HepG2 (cell line): Measurements from ENCODE around the gene IL2RG. TPM values are rescaled to one million over a fixed set of nuclear protein-coding genes. Genes with fewer than 3 reads are reported as not detected.
A peak's percentile ranks its signal among the peaks of the same experiment; 100 is the strongest.

Source experiments
- CHD2 ChIP-seq: IDR thresholded peaks from 2 replicates; pipeline ENCODE4 v1.6.1; 2011; ENCODE audit warnings: low read depth, low read length, improper control_type of control experiment
- JUNB ChIP-seq: sonication (generic); formaldehyde crosslinking; IDR thresholded peaks from 2 replicates; pipeline ENCODE4 v1.8.0; 2022; ENCODE audit warnings: missing genetic modification reagents, mild to moderate bottlenecking, borderline replicate concordance
- KDM5A ChIP-seq: fragments of 200-600 bp; sonication (generic); IDR thresholded peaks from 2 replicates; pipeline ENCODE4 v1.7.0; 2018; ENCODE audit warnings: antibody characterized with exemption, mild to moderate bottlenecking, low read length, borderline replicate concordance
- PITX1 ChIP-seq: sonication (generic); formaldehyde crosslinking; IDR thresholded peaks from 2 replicates; pipeline ENCODE4 v1.5.1; 2020; ENCODE audit warnings: mild to moderate bottlenecking, missing genetic modification reagents
- RAD21 ChIP-seq: fragments of 450-650 bp; formaldehyde crosslinking; IDR thresholded peaks from 2 replicates; pipeline ENCODE4 v1.5.0; 2020; ENCODE audit warnings: mild to moderate bottlenecking
- RCOR2 ChIP-seq: IDR thresholded peaks from 2 replicates; pipeline ENCODE4 v1.6.1; 2016; ENCODE audit warnings: missing biosample characterization, missing genetic modification reagents
- SKI ChIP-seq: fragments of 450-650 bp; IDR thresholded peaks from one replicate; pipeline ENCODE4 v1.6.1; 2018; ENCODE audit warnings: mild to moderate bottlenecking; ENCODE audit not compliant: partially characterized antibody
- TBP ChIP-seq: sonication (generic); formaldehyde crosslinking; IDR thresholded peaks from 2 replicates; pipeline ENCODE4 v1.5.0; 2020; ENCODE audit warnings: missing genetic modification reagents
- TBX2 ChIP-seq: sonication (generic); formaldehyde crosslinking; IDR thresholded peaks from 2 replicates; pipeline ENCODE4 v1.5.0; 2020; ENCODE audit warnings: missing genetic modification reagents, mild to moderate bottlenecking, borderline replicate concordance
- ZNF12 ChIP-seq: sonication (generic); formaldehyde crosslinking; IDR thresholded peaks from 2 replicates; pipeline ENCODE4 v1.5.0; 2020; ENCODE audit warnings: missing genetic modification reagents
- ZNF24 ChIP-seq: fragments of 450-650 bp; IDR thresholded peaks from 2 replicates; pipeline ENCODE4 v1.6.1; 2017; ENCODE audit warnings: antibody characterized with exemption, mild to moderate bottlenecking
- ZNF713 ChIP-seq: sonication (generic); formaldehyde crosslinking; IDR thresholded peaks from 2 replicates; pipeline ENCODE4 v1.4.0; 2020; ENCODE audit warnings: mild to moderate bottlenecking, missing genetic modification reagents
- polyA plus RNA-seq, 8 experiments: library from polyadenylated mRNA; depleted of rRNA in 3 of 8; stranded (reverse) in 7 of 8; unstranded in 1 of 8; fragments of >200 nt; fragmentation: Illumina TruSeq in 4 of 8; extraction: Trizol in 4 of 8; gene quantifications; 2 replicates each; pipeline versions ENCODE4 v1.2.1 to v1.2.3, GENCODE V29; 2011 to 2016; ENCODE audit warnings: low read depth in 4 of 8, missing spikeins in 1 of 8, mixed read lengths in 1 of 8; ENCODE audit not compliant: insufficient read depth in 1 of 8
- total RNA-seq, 5 experiments: library from RNA; depleted of rRNA; stranded (reverse); fragments of >200 nt; fragmentation: Illumina TruSeq; extraction: Trizol; gene quantifications; 2 replicates each; pipeline ENCODE4 v1.2.3, GENCODE V29; 2016; ENCODE audit warnings: low read depth in 1 of 5
- TF ChIP-seq, protein P1 (sequence below): sonication (generic); formaldehyde crosslinking; IDR thresholded peaks from 2 replicates; pipeline ENCODE4 v1.9.0; 2021; ENCODE audit warnings: missing genetic modification reagents, borderline replicate concordance
- TF ChIP-seq, protein P2 (sequence below): sonication (generic); formaldehyde crosslinking; conservative IDR thresholded peaks from 2 replicates; pipeline ENCODE4 v1.4.0; 2020; ENCODE audit warnings: missing genetic modification reagents
- TF ChIP-seq, protein P3 (sequence below): IDR thresholded peaks from 2 replicates; pipeline ENCODE4 v1.6.1; 2012; ENCODE audit warnings: low read depth, low read length, improper control_type of control experiment
- TF ChIP-seq, protein P4 (sequence below): IDR thresholded peaks from 2 replicates; pipeline ENCODE4 v1.6.1; 2016; ENCODE audit warnings: missing compliant biosample characterization, missing genetic modification reagents, borderline replicate concordance
- TF ChIP-seq, protein P5 (sequence below): sonication (generic); formaldehyde crosslinking; IDR thresholded peaks from 2 replicates; pipeline ENCODE4 v1.8.1; 2022; ENCODE audit warnings: mild to moderate bottlenecking, missing genetic modification reagents
- TF ChIP-seq, protein P6 (sequence below): sonication (generic); formaldehyde crosslinking; conservative IDR thresholded peaks from 2 replicates; pipeline ENCODE4 v1.8.0; 2022; ENCODE audit warnings: missing genetic modification reagents

Gene IL2RG
- total and polyA plus RNA-seq, 2 of the 13 experiments (the other 11 are each of a cell fraction or from before 2014, with no cell fraction given): 0.98 TPM; not detected in 1

DNA sequence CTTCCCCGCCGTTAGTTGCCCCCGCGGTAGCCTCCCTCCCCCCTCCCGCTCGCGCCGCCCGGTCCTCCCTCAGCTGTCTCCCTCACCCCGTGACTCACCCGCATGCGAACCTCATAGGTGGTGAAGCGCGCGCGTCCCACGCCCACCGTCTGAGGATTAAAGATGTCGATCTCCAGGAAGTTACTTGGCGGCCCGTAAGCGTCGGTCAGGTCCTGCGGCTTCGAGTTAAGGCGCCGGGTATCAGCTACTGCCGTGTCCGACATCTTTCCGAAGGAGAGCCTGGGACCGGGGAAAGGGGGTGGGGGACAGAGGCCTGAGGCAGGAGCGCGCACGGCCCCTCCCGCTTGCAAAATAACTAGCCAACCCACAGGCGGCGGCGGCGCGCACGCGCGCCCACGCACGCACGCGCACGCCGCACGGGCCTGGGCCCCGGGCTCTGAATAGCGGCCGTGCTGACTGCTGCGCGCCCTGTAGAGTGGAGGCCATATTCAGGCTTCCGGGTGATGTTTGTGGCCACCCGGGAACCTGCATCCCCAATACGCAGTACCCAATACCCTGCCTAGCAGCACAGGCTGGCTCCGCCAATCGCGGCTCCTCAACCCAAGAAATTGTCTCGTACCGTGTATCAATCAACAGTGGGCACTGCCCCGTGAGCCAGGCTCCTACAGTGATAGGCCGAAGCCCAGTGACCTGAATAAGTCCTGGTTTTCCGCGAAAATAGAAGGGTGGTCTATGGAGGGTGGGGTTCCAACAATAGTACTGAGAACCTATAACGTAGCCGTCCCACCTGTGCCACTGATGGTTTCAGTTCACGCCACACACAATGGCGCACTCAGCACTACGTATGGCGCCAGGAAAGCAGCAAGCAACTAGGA, 43.1 kb downstream of the IL2RG start, which contains the start of gene SNX12 (continued):
- TF ChIP-seq, protein P1, sequence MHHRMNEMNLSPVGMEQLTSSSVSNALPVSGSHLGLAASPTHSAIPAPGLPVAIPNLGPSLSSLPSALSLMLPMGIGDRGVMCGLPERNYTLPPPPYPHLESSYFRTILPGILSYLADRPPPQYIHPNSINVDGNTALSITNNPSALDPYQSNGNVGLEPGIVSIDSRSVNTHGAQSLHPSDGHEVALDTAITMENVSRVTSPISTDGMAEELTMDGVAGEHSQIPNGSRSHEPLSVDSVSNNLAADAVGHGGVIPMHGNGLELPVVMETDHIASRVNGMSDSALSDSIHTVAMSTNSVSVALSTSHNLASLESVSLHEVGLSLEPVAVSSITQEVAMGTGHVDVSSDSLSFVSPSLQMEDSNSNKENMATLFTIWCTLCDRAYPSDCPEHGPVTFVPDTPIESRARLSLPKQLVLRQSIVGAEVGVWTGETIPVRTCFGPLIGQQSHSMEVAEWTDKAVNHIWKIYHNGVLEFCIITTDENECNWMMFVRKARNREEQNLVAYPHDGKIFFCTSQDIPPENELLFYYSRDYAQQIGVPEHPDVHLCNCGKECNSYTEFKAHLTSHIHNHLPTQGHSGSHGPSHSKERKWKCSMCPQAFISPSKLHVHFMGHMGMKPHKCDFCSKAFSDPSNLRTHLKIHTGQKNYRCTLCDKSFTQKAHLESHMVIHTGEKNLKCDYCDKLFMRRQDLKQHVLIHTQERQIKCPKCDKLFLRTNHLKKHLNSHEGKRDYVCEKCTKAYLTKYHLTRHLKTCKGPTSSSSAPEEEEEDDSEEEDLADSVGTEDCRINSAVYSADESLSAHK (CRISPR knock-in tag): no peak
- TF ChIP-seq ZNF24: no peak
- TF ChIP-seq, protein P2, sequence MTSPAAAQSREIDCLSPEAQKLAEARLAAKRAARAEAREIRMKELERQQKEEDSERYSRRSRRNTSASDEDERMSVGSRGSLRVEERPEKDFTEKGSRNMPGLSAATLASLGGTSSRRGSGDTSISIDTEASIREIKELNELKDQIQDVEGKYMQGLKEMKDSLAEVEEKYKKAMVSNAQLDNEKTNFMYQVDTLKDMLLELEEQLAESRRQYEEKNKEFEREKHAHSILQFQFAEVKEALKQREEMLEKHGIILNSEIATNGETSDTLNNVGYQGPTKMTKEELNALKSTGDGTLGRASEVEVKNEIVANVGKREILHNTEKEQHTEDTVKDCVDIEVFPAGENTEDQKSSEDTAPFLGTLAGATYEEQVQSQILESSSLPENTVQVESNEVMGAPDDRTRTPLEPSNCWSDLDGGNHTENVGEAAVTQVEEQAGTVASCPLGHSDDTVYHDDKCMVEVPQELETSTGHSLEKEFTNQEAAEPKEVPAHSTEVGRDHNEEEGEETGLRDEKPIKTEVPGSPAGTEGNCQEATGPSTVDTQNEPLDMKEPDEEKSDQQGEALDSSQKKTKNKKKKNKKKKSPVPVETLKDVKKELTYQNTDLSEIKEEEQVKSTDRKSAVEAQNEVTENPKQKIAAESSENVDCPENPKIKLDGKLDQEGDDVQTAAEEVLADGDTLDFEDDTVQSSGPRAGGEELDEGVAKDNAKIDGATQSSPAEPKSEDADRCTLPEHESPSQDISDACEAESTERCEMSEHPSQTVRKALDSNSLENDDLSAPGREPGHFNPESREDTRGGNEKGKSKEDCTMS (CRISPR knock-in tag): no peak
- TF ChIP-seq, protein P3, sequence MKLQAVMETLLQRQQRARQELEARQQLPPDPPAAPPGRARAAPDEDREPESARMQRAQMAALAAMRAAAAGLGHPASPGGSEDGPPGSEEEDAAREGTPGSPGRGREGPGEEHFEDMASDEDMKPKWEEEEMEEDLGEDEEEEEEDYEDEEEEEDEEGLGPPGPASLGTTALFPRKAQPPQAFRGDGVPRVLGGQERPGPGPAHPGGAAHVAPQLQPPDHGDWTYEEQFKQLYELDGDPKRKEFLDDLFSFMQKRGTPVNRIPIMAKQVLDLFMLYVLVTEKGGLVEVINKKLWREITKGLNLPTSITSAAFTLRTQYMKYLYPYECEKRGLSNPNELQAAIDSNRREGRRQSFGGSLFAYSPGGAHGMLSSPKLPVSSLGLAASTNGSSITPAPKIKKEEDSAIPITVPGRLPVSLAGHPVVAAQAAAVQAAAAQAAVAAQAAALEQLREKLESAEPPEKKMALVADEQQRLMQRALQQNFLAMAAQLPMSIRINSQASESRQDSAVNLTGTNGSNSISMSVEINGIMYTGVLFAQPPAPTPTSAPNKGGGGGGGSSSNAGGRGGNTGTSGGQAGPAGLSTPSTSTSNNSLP: no peak
- TF ChIP-seq TBX2 (CRISPR knock-in tag): 0 out of 2 replicates have a peak, but pooled peaks have one; percentile 32
- no peak for TF ChIP-seq ZNF12 (CRISPR knock-in tag)
- TF ChIP-seq CHD2: no peak
- TF ChIP-seq, protein P4, sequence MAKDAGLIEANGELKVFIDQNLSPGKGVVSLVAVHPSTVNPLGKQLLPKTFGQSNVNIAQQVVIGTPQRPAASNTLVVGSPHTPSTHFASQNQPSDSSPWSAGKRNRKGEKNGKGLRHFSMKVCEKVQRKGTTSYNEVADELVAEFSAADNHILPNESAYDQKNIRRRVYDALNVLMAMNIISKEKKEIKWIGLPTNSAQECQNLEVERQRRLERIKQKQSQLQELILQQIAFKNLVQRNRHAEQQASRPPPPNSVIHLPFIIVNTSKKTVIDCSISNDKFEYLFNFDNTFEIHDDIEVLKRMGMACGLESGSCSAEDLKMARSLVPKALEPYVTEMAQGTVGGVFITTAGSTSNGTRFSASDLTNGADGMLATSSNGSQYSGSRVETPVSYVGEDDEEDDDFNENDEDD: no peak
- TF ChIP-seq JUNB (CRISPR knock-in tag): no peak
- TF ChIP-seq PITX1 (CRISPR knock-in tag): no peak; the same call in 1 of the 2 replicates
- no peak for TF ChIP-seq ZNF713 (CRISPR knock-in tag)
- TF ChIP-seq SKI: peak; percentile 20
- TF ChIP-seq KDM5A: peak; percentile 86; the same call in 1 of the 2 replicates
- TF ChIP-seq RAD21 (CRISPR knock-in tag): peak; percentile 68
- TF ChIP-seq, protein P5, sequence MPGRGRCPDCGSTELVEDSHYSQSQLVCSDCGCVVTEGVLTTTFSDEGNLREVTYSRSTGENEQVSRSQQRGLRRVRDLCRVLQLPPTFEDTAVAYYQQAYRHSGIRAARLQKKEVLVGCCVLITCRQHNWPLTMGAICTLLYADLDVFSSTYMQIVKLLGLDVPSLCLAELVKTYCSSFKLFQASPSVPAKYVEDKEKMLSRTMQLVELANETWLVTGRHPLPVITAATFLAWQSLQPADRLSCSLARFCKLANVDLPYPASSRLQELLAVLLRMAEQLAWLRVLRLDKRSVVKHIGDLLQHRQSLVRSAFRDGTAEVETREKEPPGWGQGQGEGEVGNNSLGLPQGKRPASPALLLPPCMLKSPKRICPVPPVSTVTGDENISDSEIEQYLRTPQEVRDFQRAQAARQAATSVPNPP (CRISPR knock-in tag): no peak
- TF ChIP-seq TBP (CRISPR knock-in tag): no peak
- no peak for TF ChIP-seq RCOR2
- TF ChIP-seq, protein P6, sequence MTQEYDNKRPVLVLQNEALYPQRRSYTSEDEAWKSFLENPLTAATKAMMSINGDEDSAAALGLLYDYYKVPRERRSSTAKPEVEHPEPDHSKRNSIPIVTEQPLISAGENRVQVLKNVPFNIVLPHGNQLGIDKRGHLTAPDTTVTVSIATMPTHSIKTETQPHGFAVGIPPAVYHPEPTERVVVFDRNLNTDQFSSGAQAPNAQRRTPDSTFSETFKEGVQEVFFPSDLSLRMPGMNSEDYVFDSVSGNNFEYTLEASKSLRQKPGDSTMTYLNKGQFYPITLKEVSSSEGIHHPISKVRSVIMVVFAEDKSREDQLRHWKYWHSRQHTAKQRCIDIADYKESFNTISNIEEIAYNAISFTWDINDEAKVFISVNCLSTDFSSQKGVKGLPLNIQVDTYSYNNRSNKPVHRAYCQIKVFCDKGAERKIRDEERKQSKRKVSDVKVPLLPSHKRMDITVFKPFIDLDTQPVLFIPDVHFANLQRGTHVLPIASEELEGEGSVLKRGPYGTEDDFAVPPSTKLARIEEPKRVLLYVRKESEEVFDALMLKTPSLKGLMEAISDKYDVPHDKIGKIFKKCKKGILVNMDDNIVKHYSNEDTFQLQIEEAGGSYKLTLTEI (CRISPR knock-in tag): no peak
